Hematopoietic multipotent progenitor cell treated with erythropoietin and hydrocortisone succinate and interleukin-3 and kit ligand, for 17 days (in vitro differentiated cells): ENCODE measurements around the gene TRUB1.
A peak's percentile ranks its signal among the peaks of the same experiment; 100 is the strongest.
"Not testable (repeated sequence)": the region's sequence is repeated elsewhere in the genome, so short reads cannot be mapped to it uniquely, and the experiment has no call there.

Experiments used
- DNase-seq: peaks from one replicate; pipeline ENCODE4 v3.0.0-alpha.2; 2015; ENCODE audit warnings: low spot score

The TRUB1 gene

DNA sequence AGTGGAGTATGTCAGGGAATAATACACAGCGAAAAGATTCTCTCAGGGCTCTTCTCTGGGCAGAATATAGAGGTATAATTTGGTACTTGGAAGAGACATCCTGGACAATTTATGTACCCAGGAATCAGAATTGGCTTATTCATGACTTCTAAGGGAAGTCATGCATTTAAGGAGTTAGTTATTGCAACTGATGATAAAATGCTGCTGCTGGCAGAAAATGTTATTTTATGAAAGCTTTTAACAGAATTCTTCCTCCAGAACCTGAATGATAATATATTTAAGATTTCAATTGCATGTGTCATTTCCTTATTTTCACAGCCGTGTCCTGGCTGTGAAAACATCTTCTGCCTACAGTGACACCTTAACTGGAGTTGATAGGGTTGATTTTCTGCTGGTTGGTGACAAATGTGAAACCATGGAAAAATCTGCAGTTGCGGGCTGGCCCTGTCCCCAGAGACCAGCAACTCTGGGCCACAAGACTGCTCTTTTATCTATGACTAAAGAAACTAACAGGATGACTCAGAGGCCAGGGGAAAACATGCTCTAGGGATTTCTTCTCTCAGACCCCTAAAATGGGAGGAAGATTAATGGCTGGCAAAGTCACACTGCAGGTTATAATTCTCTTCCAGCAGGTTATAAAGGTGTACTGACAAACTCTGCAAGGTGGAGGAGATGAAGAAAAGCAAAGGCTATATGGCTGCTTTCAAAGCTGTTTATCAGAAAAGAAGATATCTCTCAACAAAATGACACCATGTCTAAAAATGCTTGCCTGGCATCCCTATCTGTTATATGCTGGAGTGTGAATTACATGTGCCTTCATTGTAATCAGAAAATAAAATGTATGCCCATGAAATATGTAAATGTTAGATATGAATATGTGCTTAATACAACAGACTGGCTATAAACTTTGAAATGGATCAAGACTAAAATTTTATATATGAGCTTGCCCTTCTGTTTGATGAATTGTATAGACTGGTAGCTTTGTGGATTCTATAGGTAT lies 12.1 kb upstream of the TRUB1 start:
- peak; percentile 57 for DNase-seq

DNA sequence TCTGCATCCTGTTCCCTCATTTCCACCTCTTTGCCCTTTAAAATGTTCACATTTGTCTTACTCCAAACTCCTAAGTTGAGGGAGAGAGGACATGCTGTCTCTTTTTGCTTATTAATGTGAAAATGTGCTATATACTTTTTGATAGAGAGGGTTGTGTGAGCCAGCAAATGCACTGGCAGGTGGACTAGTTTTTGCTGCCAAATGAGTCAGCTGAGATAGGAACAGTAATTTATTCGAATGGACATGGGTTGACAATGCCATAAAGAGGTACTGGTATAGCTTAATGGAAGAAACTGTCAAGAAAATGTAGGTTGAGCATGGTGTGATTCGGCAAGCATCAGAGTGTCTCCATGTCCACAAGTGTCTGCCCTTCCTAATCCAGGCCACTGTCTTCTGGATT lies 9.2 kb upstream of the TRUB1 start:
- DNase-seq, result peak; percentile 15

DNA sequence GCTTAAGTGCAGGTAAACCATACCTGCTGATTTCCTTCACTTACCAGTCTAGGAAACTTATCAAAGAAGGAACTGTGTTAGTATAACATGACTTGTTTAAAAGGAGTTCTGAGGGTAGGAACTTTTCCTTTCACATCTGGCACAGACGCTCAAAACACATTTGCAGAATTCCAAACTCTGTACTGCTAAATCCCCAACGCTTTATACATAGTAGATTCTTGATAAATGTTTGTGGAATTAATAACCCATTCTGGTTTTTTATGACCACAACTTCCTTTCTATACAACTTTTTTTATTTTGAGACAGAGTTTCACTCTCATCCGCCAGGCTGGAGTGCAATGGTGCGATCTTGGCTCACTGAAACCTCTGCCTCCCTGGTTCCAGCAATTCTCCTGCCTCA lies 7.7 kb upstream of the TRUB1 start:
- DNase-seq, result no peak

DNA sequence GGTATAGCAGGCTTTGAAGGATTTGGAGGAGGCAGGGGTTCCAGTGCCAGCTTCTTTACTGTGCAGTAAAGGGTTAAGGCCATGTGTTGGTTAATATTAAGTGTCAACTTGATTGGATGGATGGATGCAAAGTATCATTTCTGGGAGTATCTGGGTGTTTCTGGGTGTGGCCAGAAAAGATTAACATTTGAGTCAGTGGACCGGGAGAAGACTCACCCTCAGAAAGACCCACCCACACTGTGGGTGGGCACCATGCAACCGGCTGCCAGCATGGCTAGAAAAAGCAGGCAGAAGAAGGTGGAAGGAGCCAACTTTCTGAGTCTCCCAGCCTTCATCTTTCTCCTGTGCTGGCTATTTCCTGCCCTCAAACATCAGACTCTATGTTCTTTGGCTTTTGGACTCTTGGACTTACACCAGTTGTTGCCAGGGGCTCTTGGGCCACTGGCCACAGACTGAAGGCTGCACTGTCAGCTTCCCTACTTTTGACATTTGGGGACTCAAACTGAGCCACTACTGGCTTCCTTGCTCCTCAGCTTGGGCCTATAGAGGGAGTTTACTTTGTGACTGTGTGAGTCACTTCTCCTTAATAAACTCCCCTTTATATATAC lies 6.8 kb upstream of the TRUB1 start:
- DNase-seq, result peak; percentile 13

DNA sequence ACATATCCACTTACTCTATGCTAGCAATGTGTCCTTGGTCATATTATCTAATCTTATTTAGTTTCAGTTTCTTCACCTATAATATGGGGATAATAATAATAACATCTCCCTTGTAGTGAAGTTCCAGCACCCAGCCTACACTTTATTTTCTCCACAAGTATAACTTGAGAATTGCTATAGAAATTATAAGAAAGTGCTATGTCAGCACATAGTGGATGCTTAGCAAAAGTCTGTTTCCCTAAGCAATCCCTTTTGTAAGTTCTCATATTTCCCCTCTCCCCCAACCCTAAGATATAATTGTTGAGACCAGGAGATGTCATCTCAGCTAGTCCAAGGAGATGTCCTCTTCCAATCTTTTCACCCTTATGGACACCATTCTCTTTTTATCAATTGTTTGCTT lies 5.8 kb upstream of the TRUB1 start:
- no peak for DNase-seq

DNA sequence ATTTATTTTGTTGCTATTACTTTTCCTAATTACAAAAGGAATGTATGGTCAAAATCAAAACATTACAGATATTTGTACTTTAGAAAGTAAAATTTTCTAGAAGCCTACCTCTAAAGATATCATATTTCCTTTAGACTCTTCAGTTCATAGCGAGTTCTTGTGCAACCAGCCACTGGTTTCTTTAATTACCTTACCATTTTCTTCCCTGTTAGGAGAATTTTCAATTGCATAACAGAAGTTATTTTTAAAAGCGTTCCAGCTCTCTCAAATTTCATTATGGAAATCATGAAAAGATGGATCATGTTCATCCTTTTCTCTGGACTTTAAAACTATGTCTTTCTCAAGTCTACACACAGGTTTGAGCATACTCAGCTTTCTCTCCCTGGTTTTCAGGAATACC lies 5.0 kb upstream of the TRUB1 start:
- no peak for DNase-seq

DNA sequence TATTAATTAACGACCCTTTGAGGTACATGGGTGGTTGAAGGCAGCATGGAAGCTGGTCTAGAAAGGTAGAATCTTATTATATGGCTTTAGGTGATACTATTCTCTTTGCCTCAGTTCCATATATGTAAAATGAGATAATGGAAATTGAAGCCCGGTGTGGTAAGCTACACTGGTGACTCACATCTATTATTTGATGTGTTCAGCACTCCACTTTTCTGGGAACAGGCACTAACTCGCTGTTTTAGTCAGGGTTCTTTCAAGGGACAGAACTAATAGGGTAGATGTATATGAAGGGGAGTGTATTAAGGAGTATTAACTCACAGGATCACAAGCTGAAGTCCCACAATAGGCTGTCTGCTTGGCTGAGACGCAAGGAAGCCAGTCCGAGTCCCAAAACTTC lies 4.4 kb upstream of the TRUB1 start:
- DNase-seq, result no peak

DNA sequence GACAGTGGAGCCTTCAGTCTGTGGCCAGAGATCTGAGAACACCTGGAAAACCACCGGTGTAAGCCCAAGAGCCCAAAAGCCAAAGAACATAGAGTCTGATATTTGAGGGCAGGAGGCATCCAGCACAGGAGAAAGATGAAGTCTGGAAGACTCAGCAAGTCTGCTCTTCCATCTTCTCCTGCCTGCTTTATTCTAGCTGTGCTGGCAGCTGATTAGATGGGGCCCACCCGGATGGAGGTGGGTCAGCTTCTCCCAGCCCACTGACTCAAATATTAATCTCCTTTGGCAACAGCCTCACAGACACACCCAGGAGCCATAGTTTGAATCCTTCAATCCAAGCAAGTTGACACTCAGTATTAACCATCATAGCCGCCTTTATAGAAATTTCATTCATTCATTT lies 4.0 kb upstream of the TRUB1 start:
- DNase-seq, result not testable (repeated sequence)

DNA sequence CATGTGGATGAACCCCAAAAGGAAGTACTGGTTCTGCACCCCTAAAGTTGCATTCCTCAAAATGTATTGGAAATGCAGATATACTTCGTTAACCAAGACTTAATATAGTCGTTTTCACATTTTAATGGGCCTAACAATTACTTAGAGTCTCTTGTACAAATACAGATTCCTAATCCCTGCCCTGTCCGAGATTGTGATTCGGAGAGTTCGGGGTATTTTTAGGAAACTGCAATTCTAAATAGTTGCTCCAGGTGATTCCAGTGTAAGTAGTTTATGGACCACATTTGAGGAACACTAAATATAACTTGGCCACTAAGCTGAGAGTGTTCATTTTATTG lies 830 bp downstream of the TRUB1 start:
- no peak for DNase-seq

DNA sequence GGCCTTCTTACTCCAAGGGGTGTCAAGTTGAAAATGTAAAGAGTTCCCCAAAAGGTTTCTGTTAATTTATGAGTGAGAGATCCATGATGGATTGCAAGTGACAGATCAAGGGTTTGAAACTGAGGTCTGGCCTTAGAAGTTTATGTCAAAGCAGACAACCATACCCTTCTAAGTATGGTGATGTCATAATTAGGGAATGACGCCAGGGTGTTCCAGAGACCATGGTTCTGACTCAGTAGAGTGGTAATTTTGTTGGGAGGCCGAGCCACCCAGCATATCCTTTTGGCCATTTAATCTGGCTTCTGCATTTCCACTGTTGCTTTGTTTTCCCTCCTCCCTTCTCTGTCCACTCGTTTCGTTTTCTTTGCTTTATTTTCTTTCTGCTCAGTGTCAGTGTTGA lies 2.7 kb downstream of the TRUB1 start:
- no peak for DNase-seq

DNA sequence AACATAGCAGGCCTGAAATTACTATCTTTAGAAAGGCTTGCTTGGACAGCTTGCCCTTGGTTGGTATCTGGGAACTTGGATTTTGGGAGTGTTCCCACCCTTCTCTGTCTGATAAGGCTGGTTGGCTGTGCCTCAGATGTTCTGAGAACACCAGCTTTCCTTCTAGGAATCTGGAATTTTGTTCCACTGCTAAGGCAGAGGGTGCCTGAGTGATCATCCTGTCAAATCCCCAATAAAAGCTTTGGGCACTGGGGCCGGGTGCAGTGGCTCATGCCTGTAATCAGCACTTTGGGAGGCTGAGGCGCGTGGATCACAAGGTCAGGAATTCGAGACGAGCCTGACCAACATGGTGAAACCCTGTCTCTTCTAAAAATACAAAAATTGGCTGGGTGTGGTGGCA lies 5.0 kb downstream of the TRUB1 start:
- DNase-seq, result no peak

DNA sequence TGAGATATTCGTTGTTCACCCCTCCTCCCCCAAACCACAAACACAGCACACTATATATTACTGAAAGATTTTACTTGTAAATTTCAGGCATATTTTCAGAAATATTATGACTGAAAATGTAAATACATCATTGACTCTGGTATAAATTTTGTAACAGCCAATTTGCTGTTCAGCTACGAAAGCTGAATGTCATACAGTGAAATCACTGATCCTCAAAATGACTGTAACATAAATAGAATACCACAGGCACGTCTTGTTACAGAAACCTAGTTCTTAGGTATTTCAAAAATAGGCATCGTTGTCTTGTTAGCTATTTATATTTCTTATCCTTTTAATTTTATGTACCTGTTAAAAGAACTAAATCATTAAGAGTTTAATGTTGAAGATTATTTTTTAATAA lies 15.1 kb downstream of the TRUB1 start:
- DNase-seq, result no peak

DNA sequence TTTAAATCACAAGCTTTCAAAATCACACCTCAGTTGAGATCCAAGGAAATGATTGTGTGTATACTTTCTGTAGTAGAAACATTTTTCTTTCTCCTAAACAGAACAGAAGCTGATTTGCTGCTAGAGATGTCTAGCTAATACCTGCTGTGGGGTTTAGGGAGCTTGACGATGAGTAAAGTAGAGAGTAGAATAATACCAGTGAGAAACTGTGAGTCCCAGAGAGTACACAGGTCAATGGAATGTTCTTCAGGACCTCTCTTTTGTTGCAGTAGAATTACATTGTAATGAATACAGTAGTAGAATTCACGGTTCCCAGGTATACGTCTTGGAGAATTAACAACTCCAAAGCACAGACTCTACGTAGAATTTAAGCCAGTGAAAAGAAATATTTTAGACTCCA lies 18.0 kb downstream of the TRUB1 start:
- DNase-seq, result no peak

DNA sequence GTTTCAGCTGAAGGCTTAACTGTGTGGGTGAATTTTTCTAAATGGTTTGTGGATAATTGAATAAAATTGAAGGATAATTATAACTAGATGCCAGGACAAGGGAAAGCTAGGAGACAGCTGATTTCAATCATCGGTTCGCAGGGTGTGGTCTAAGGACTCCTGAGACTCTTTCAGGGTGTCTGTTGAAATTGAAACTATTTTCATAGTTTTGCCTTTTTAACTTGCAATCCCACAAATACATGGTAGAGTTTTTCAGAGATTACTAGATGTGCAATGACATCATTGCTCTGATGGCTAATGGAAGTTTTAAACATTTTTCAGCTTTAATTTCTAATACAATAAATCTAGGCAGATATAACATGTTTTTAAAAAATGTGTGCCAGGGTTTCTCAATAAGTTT lies 18.5 kb downstream of the TRUB1 start:
- no peak for DNase-seq

DNA sequence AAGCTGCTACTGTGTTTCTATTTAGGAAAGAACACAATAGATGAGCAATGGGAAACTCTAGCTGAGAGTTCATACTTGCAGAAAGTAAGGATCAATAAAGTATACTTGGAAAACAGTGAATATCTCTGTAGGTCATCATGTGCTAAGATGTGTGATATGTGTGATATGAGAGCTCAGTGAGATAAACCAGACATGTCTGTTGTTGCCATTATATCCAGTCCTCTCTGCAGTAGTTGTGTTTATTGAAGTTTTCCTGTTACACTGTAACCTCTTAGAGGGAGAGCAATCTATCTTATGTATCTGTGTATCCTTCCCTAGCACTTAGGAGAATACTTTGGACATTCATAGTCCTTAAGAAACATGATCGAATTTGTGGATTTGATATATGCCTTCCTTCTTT lies 19.1 kb downstream of the TRUB1 start:
- no peak for DNase-seq

DNA sequence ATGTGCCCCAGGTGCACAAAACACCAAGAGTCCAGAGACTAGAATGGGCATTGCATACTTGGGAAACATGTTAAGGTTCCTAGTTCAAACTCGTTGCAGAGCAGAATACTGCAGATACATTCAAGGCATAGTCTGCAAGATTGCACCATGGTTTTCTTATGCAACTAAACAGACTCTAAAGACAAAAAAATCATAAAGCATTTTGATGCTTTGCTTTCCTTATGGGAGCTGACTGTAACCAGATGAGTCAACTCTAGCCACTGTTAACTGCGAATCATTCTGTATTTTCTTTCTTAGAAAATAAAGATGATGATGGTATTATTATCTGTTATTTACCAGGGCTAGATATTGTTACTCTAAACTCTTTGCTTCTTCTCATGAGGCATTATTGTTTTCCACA lies 19.7 kb downstream of the TRUB1 start:
- no peak for DNase-seq

DNA sequence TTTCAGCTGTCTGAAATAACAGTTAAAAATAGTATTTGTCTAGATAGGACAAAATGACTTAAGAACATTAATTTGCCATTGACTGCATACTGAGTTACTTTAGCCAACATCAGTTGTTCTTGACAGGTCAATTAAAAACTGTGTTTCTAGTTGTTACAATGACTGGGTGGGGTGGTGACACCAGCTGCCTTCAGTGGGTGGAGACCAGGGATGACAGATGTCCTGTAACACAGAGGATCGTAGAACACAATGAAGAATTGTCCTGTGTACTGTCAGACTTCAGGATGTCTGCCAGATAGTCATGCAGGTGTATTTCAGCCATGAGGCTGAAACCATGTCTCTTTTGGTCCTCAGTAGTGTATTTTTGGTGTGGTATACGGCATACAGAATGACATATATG lies 24.4 kb downstream of the TRUB1 start:
- DNase-seq, result no peak

DNA sequence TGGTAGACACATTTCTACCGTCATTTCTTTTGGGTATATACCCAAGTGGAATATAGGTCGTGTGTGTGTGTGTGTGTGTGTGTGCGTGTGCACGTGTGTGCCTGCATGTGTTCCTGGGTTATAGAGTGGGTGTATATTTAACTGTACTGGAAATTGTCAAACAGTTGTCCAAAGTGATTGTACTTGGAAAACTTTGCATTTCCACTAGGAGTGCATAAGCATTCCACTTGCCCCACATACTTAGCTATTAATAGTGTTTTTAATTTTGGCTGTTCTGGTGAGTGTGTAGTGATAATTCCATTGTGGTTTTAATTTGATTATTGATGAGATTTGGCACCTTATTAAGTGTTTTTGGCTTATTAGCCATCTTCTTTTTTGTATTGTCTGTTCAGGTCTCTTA lies 25.9 kb downstream of the TRUB1 start:
- DNase-seq, result no peak

DNA sequence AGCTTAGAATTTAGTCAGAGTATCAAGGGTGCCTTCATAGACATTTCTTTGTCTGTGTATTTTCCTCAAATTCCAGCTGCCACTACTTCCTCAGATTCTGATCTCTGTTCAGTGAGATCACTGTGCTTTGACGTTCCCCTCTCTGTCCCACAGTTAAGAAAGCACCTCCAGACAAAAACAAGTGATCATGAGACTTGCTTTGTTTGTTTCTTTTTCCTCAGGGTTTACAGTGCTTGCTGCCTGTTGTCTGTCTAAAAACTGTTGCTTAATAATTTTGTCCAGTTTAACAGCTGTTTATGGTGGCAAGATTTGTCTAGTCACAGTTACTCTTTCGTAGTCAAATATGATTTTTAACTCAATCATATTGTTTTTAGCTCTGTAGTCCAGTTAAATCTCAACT lies 29.1 kb downstream of the TRUB1 start:
- no peak for DNase-seq

DNA sequence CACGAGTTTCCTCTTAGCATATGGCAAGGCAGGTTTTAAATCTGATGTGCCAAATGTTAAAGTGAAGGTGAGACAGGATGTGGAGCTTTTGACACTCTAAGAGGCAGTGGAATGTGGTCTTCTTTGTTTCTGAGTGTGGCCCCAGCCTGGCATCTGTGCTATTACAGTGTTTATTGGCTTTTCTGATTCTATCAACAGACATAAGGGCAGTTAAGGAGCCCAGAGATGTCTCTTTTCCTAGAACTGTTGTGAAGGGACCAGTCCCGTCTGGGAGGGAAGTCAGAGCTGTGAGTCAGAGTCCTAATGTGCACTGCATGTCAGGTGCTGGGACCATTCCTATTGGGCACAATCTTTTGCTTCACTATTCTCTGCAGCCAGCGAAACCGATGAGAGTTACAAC lies 32.5 kb downstream of the TRUB1 start:
- DNase-seq, result no peak

DNA sequence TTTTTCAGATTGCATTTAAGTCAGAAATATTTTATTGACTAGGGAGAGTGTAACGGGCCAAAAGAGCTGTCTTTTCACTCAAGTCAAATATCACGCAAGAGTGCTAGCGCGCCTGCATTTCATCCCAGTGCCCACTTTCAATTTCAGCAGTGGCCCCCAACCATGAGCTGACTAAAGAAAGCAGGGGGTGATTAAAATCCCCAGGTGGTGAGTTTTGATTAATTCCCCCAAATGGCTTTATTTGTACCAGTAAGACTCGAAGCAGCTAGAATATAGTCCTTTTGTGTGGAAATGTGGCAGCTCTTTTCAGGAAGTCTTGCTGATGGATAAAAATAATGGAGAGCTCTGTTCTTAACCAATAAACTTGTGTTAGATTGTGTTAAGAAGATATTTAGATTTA lies 35.3 kb downstream of the TRUB1 start:
- no peak for DNase-seq

DNA sequence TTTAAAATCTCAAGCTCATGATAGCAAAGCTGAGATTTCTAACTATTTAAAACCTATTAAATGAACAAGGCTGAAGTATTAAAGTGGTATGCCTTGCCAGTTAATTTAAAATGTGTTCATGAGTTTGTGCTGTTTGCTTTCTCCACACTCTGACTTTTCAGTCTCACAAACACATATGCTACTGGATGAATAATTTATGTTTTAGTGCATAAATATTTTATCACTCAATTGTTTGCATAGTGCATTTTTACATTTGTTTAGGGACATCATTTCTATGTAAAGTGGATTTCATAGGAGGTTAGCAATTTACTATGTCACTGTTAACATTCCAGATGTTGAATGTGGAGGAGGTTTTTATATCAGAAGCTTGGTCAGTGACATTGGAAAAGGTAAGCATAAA lies 36.0 kb downstream of the TRUB1 start:
- DNase-seq, result no peak

DNA sequence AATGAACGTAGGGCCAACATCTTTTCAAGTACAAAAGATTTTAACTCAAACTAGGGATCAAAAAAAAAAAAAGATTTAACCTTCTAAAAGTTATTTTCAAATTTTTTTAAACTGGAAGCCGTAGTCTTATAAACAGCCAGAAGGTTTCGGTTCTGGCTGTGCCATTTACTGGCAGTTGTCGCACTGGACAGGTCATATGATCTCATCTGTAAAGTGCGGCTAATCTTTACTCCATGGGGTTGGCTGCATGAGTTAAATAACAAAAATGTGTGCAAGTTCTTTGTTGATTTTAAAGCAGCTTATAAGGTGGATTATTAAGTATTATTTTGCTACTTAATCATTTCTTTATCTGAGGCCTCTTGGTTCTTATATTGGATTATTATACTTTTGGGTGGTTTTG lies 36.6 kb downstream of the TRUB1 start:
- no peak for DNase-seq

DNA sequence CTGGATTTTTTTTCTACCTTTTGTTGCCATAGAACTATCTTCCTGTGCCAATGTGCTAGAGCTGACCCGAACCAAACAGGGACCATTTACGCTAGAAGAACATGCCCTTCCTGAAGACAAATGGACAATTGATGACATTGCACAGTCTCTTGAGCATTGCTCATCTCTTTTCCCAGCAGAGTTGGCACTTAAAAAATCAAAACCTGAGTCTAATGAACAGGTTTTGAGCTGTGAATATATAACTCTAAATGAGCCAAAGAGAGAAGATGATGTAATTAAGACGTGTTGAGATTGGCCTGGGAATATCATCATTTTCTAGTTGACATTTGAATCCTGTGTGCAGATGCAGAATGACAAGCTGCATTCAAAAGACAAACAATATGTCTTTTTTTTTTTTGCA lies 37.1 kb downstream of the TRUB1 start:
- DNase-seq, result no peak
